ENCODE measurements around the gene ESYT1. TPM values are rescaled to one million over a fixed set of nuclear protein-coding genes. Genes with fewer than 3 reads are reported as not detected.

Gene ESYT1
- total RNA-seq, 1 donor from 2014 or later: 75.3 TPM

GRCh38 chr12:56145217-56145616 lies 17.1 kb downstream of the ESYT1 start:
- no peaks in the 10 kb centered on the region for H3K79me2 ChIP-seq (ENCODE audit: low read depth)
- H3K4me1 Mint-ChIP-seq: no peaks in the 10 kb centered on the region
- H4K20me1 ChIP-seq (ENCODE audit: low read depth): no peaks in the 10 kb centered on the region
- no peaks in the 10 kb centered on the region for H3K9me3 Mint-ChIP-seq
- no peak for TF ChIP-seq EZH2 (IDR thresholded peaks at IDR 0.05)
- TF ChIP-seq EZH2phosphoT487 (IDR thresholded peaks at IDR 0.05): no peak
- TF ChIP-seq CTCF (IDR thresholded peaks at IDR 0.05): no peak
- H3K36me3 ChIP-seq: peaks cover 8% of the 10 kb centered on the region
- H3K27ac ChIP-seq: no peak overlapping the region
- H3K27me3 ChIP-seq: no peaks in the 10 kb centered on the region
- H3K9ac ChIP-seq: no peak overlapping the region
- peaks cover 29% of the 10 kb centered on the region for H3K36me3 Mint-ChIP-seq
- H3F3A ChIP-seq (ENCODE audit: low read depth): peaks cover 19% of the 10 kb centered on the region
- no peak overlapping the region for H3K4me3 Mint-ChIP-seq
- H3K27me3 Mint-ChIP-seq (ENCODE audit: insufficient read depth, low read depth): peaks cover 3% of the 10 kb centered on the region
- no peak overlapping the region for H2AFZ ChIP-seq (replicated peaks)
- H3K4me2 ChIP-seq: no peak overlapping the region
- no peak overlapping the region for H3K27ac Mint-ChIP-seq
- no peak for DNase-seq (ENCODE audit: low spot score)
- no peak overlapping the region for H3K4me3 ChIP-seq
- no peaks in the 10 kb centered on the region for H3K9me3 ChIP-seq (ENCODE audit: low read depth)
- no peaks in the 10 kb centered on the region for H3K4me1 ChIP-seq

DNA sequence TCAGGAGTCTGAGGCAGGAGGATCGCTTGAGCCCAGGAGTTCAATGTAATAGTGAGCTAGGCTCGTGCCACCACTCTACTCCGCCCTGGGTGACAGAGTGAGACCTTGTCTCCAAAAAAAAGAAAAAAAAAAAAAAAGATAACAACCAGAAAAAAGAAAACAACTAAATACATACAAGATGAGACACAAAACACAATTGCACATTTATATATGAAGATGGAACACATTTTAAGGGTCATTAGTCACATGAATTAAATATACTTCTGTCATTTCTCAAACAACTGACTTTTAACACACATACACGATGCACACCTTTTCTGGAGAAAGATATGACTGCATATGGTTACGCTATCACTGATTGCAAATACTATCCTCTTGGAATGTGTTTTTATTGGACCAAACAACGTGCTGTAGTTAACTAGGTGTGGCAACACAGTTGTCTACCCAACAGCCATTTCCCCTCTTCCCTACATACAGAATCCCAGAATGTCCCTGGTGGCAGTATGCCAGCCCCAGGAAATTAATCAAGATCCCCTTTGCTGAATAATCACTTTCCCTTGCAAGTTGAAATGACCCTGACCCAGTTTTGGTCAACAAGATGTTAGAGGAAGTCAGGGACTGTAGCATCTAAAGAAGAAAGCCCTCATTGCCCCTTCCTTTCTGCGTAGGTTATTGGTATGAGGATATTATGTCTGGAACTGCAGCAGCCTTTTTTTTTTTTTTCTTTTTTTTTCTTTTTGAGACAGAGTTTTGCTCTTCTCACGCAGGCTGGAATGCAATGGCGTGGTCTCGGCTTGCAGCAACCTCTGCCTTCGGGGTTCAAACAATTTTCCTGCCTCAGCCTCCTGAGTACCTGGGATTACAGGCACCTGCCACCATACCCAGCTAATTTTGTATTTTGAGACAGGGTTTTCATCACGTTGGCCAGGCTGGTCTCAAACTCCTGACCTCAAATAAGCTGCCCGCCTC lies 18.7 kb downstream of the ESYT1 start:
- no peaks in the 10 kb centered on the region for H4K20me1 ChIP-seq (ENCODE audit: low read depth)
- Mint-ChIP-seq H3K36me3 (peaks cover 19% of the 10 kb centered on the region), H3K27me3 (ENCODE audit: insufficient read depth, low read depth) (peaks cover 6% of the 10 kb centered on the region), H3K27ac (peak overlapping the region; percentile 59), H3K4me3 (no peak overlapping the region), H3K4me1 (peaks cover 8% of the 10 kb centered on the region), H3K9me3 (no peaks in the 10 kb centered on the region)
- H3K79me2 ChIP-seq (ENCODE audit: low read depth): peaks cover 4% of the 10 kb centered on the region
- no peaks in the 10 kb centered on the region for H3K9me3 ChIP-seq (ENCODE audit: low read depth)
- H3K9ac ChIP-seq: no peak overlapping the region
- DNase-seq (ENCODE audit: low spot score): no peak
- TF ChIP-seq EZH2phosphoT487 (IDR thresholded peaks at IDR 0.05): no peak
- no peak for TF ChIP-seq CTCF (IDR thresholded peaks at IDR 0.05)
- no peak for TF ChIP-seq EZH2 (IDR thresholded peaks at IDR 0.05)
- H3K4me3 ChIP-seq: no peak overlapping the region
- H3K27ac ChIP-seq: peak overlapping the region; percentile 25
- no peaks in the 10 kb centered on the region for H3K27me3 ChIP-seq
- H3F3A ChIP-seq (ENCODE audit: low read depth): peaks cover 31% of the 10 kb centered on the region
- no peak overlapping the region for H2AFZ ChIP-seq (replicated peaks)
- H3K36me3 ChIP-seq: no peaks in the 10 kb centered on the region
- H3K4me2 ChIP-seq: no peak overlapping the region
- peaks cover 3% of the 10 kb centered on the region for H3K4me1 ChIP-seq

GRCh38 chr12:56150563-56150962 lies 22.5 kb downstream of the ESYT1 start:
- H3K36me3 ChIP-seq: no peaks in the 10 kb centered on the region
- no peak overlapping the region for H2AFZ ChIP-seq (replicated peaks)
- no peak overlapping the region for H3K27ac Mint-ChIP-seq
- H3K9ac ChIP-seq: no peak overlapping the region
- no peaks in the 10 kb centered on the region for H3K9me3 Mint-ChIP-seq
- H3K4me3 ChIP-seq: no peak overlapping the region
- H3K27me3 ChIP-seq: no peaks in the 10 kb centered on the region
- peak overlapping the region; percentile 97 for H3K4me3 Mint-ChIP-seq
- TF ChIP-seq EZH2phosphoT487 (IDR thresholded peaks at IDR 0.05): no peak
- TF ChIP-seq CTCF (IDR thresholded peaks at IDR 0.05): no peak
- no peak for TF ChIP-seq EZH2 (IDR thresholded peaks at IDR 0.05)
- H3K27ac ChIP-seq: no peak overlapping the region
- H3K9me3 ChIP-seq (ENCODE audit: low read depth): no peaks in the 10 kb centered on the region
- peaks cover 10% of the 10 kb centered on the region for H3K36me3 Mint-ChIP-seq
- peaks cover 14% of the 10 kb centered on the region for H3K4me1 ChIP-seq
- H4K20me1 ChIP-seq (ENCODE audit: low read depth): no peaks in the 10 kb centered on the region
- H3K79me2 ChIP-seq (ENCODE audit: low read depth): peaks cover 18% of the 10 kb centered on the region
- H3K27me3 Mint-ChIP-seq (ENCODE audit: insufficient read depth, low read depth): peaks cover 5% of the 10 kb centered on the region
- peaks cover 30% of the 10 kb centered on the region for H3K4me1 Mint-ChIP-seq
- DNase-seq (ENCODE audit: low spot score): no peak
- H3F3A ChIP-seq (ENCODE audit: low read depth): peaks cover 29% of the 10 kb centered on the region
- no peak overlapping the region for H3K4me2 ChIP-seq

All from neural progenitor cell (in vitro differentiated cells).